Astrocyte (in vitro differentiated cells and primary cell): ENCODE results near the gene GAGE12J.

Source experiments
- CTCF ChIP-seq: IDR thresholded peaks from 2 replicates; pipeline ENCODE4 v1.5.1; 2011; ENCODE audit warnings: low read depth, mild to moderate bottlenecking, inconsistent platforms, low read length, moderate library complexity; ENCODE audit not compliant: insufficient read depth
- EZH2 ChIP-seq: IDR thresholded peaks from 2 replicates; pipeline ENCODE4 v1.6.1; 2012; ENCODE audit warnings: mild to moderate bottlenecking, low read length, inconsistent platforms; ENCODE audit not compliant: insufficient read depth

GRCh38 chrX:49316085-49316484, 5.8 kb upstream of the GAGE12J start:
- TF ChIP-seq CTCF, result no peak
- TF ChIP-seq EZH2, result no peak
